ENCODE measurements around the gene HPS5.
"Not testable (repeated sequence)": the region's sequence is repeated elsewhere in the genome, so short reads cannot be mapped to it uniquely, and the experiment has no call there.

The HPS5 gene

GRCh38 chr11:18321969-18322711, at the start of gene HPS5, which contains the start of gene GTF2H1:
TSS of gene HPS5 (minus strand) at chr11:18322140. CDS start at chr11:18317858, 4,282 bp downstream.
TSS of gene GTF2H1 (plus strand) at chr11:18322567. CDS start at chr11:18333075, 10,508 bp downstream.
- peak; percentile 96 for DNase-seq (ENCODE audit: low spot score)

DNA sequence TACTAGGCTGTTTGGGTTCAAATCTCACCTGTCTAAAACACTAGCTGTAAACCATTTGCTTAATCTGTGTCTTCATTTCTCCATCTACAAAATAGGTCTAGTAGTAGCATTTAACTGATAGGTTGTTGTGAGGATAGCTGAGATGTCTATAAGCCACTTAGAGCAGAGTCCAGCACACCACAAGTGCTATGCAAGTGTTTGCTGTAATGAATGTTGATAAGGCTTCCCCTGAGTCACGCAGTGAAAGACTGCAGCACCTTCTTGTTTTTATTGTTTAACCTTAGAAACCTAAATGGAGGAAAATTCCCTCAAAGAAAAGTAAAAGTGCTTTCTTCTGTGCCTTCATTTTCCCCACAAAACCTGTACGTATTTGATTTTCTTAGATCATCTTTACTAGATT, 49.3 kb upstream of the HPS5 start:
- no peak for DNase-seq (ENCODE audit: low spot score)

- no peak for DNase-seq (ENCODE audit: low spot score)
Measured at GRCh38 chr11:18369398-18369797, 47.5 kb upstream of the HPS5 start.

DNA sequence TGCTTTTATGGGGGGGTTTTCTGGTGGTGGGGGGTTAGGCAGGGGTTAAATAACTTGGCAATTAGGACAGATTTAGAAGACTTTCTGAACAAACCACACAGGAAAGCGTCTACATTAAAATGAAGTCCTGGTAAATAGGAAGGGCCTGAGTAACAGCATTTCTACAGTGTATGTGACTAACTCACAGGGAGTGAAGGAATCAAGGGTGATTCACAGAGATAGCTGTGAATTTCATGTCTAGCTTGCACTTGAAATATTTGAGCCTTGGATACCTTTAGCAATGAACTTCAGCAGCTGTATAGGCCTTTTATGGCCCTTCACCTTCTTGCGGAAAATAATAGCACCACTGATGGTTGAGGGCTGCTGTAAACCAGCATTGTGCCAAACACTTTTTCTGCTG, 46.3 kb upstream of the HPS5 start:
- no peak for DNase-seq (ENCODE audit: low spot score)

DNA sequence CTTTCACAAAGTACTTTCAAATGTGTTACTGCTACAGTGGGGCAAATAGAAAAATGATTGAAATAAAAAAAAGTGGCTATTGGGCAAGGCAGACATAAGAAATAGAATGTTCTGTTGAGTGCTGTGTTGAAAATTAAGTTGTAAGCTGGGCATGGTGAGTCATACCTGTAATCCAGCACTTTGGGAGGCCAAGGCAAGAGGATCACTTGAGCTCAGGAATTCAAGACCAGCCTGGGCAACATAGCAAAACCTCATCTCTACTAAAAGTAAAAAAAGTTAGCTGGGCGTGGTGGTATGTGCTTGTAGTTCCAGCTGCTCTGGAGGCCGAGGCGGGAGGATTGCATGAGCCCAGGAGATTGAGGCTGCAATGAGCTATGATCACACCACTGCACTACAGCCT, 45.5 kb upstream of the HPS5 start:
- DNase-seq (ENCODE audit: low spot score): no peak

- no peak for DNase-seq (ENCODE audit: low spot score)
Measured at GRCh38 chr11:18366286-18366685, 44.3 kb upstream of the HPS5 start.

DNA sequence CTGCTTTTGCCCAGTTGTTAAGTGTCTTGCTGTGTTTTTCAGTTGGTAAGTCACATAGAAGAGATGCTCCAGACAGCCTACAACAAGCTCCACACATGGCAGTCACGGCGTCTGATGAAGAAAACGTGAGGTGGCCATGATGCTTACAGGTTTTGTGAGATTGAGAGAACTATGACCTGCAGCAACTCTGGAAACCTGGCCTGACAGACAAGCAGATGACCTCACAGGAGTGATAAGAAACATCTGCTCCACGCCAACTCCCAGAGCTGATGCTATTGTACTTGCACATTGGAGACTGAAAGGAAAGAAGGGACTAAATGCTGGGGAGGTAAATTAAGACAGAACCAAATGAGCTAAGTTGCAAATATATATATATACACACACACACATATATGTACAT, 43.8 kb upstream of the HPS5 start:
- no peak for DNase-seq (ENCODE audit: low spot score)

GRCh38 chr11:18364495-18365073, 42.6 kb upstream of the HPS5 start:
- no peak for DNase-seq (ENCODE audit: low spot score)

DNA sequence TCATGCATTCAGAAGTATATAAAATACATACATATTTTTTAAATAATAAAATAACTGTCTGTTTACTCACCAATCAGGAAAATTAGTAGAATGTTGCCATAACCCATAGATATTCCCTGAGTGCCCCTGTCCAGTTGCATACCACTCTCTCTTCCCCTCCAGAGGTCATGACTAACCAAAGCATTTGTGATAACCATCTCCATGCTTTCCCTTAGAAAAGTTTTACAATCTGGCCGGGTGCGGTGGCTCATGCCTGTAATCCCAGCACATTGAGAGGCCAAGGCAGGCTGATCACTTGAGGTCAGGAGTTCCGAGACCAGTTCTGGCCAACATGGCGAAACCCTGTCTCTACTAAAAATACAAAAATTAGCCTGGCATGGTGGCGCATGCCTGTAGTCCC, 39.2 kb upstream of the HPS5 start:
- no peak for DNase-seq (ENCODE audit: low spot score)

DNA sequence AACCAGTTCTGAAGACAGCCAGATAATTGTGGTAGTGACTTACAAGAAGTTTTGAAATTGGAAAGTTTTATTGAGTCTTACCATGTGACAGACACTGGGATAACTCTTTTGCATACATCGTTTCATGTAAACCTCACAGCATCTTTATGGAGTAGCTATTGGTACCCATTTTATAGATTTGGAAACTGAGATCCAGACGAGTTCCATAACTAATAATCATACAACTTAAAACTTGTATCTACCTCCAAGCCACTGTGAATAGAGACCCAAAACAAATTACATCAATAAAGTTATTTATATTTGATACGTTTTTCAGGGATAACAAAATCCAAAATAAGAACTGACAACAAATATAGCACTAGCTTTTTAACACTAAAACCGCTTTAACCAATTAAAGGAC, 36.7 kb upstream of the HPS5 start:
- DNase-seq (ENCODE audit: low spot score): no peak

GRCh38 chr11:18352581-18352980, 30.6 kb upstream of the HPS5 start:
- no peak for DNase-seq (ENCODE audit: low spot score)

DNA sequence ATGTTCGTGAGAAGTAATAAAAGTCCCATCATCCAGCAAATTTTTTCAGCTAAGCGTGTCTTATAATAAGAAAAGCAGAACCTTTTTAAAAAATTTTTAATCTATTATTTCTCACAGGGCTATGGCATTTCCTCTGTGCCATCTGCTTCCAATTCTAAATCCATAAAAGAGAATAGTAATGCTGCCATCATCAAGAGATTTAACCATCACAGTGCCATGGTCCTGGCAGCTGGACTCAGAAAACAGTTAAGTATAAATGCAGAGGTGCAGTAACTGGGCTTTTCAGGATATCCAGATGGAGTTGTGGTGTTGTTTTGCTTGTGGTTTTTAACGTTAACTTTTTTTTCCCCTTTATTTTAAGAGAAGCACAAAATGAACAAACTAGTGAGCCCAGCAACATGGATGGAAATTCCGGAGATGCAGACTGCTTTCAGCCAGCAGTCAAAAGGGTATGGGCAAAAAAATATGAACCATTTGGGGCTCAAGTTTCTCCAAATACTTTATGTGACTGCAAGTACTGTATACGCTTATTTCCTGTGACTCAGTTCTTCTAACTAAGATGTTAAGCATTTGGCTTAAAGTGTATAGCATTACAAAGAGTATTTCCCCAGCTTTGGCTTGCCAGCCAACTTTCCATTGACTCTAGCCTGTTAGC, 25.7 kb upstream of the HPS5 start:
- no peak for DNase-seq (ENCODE audit: low spot score)

- no peak for DNase-seq (ENCODE audit: low spot score)
Measured at GRCh38 chr11:18332891-18333290, 11.0 kb upstream of the HPS5 start.

GRCh38 chr11:18332302-18332701, 10.4 kb upstream of the HPS5 start:
- DNase-seq (ENCODE audit: low spot score): no peak

- DNase-seq (ENCODE audit: low spot score): no peak
Measured at GRCh38 chr11:18330921-18331320, 9.0 kb upstream of the HPS5 start.

- DNase-seq (ENCODE audit: low spot score): no peak
Measured at GRCh38 chr11:18329196-18329870, 7.4 kb upstream of the HPS5 start.

DNA sequence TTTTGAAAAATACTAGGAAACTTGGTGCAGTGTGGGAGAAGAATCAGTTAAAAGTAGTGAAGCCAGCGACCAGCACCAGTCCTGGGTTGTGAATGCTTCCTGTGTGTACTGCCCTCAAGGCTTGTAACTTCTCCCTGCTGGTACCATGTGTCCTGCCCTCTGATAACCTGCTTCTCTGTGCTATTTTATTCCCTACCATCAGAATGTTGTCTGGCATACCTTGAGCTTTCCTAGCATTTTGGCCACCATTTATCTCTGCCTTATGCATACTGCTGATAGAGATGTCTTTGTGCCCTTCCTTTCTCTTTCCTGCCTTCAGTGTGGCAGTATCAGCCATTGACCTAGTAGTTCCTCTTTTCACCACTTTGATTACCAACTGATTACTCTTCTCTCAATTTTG, 2.4 kb upstream of the HPS5 start:
- DNase-seq (ENCODE audit: low spot score): no peak

DNA sequence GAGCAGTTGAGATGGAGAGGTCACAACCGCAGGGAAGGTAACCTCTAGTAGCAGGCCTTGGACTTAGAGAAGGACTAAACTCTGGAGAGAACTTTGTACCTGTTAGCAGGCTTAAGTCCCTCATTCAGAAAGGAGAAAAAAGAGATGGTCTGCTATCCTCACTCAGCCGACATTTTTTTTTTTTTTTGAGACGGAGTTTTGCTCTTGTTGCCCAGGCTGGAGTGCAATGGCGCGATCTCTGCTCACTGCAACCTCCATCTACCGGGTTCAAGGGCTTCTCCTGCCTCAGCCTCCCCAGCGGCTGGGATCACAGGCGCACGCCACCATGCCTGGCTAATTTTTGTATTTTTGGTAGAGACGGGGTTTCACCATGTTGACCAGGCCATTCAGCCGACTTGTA, 1.9 kb upstream of the HPS5 start:
- not testable (repeated sequence) for DNase-seq (ENCODE audit: low spot score)

- peak; percentile 16 for DNase-seq (ENCODE audit: low spot score)
Measured at GRCh38 chr11:18322818-18323570, 1.1 kb upstream of the HPS5 start.

DNA sequence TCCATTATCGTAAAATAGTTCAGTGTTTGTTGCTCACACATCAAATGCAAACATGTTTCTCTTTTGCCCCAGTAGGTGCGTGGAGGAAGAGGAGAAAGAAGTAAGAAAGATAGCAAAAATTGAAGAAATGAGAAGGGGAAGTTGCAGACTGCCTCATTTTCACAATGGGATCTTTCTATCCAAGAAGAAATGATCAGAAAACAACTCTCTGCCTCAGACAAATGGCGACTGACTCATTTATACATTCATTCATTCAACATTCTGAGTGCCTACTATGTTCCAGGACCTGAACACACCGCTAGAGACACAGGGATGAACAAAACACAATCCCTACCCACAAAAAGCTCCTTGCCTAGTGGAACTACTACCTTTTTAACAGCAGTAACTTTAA, 367 bp downstream of the HPS5 start:
- no peak for DNase-seq (ENCODE audit: low spot score)

GRCh38 chr11:18320617-18321016, 1.3 kb downstream of the HPS5 start:
- DNase-seq (ENCODE audit: low spot score): no peak

DNA sequence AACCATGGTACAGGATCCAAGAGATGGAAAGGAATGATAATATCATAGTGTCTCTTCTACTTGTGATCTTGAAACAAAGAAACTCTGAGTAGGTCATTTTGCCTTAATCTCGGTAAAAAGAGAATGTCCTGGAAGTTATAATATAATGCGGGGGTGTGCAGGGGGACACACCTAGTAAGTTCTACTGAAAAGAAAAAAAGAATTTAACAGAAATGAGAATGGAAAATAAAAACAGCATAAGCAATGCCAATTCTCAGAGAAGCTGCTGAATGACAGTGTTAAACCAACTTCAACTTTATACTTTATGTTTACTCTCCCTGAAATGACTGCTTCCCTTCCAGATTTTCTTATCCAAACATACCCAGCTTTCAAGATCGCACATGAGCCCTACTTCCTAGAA, 2.0 kb downstream of the HPS5 start:
- no peak for DNase-seq (ENCODE audit: low spot score)
